Brain pericyte (primary cell): ENCODE results near the gene PRSS57.
"Not testable (repeated sequence)": the region's sequence is repeated elsewhere in the genome, so short reads cannot be mapped to it uniquely, and the experiment has no call there.

Experiments used
- DNase-seq: peaks from one replicate; pipeline ENCODE4 v3.0.0-alpha.2; 2012; ENCODE audit warnings: low read depth, low spot score

The PRSS57 gene

DNA sequence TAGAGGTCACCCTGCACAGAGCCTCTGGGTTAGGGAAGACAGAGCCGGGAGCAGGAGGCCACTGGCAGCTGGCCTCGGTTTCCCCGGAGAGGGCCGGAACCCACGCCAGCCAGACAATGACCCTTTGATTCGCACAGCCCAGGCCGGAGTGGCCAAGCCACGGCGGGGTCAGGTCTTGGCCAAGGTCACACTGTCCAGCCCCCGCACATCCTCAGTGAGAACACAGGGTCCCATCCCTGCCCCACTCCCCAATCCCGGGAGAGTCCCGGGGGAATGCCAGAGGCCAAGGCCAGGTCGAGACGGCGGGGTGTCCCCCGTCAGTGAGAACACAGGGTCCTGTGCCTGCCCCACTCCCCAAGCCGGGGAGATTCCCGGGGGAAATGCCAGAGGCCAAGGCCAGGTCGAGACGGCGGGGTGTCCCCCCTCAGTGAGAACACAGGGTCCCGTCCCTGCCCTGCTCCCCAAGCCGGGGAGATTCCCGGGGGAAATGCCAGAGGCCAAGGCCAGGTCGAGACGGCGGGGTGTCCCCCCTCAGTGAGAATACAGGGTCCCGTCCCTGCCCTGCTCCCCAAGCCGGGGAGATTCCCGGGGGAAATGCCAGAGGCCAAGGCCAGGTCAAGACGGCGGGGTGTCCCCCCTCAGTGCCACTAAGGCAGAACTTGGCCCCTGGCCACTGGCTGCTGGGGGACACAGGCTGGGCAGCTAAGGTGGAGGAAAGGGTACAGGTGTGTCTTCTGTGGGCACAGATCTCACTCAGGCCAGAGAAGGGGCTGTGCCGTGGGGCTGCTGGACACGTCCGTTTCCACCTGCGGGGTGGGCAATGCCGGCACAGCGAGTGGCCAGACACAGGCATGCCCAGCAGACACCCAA, 20.7 kb downstream of the PRSS57 start:
- no peak for DNase-seq

DNA sequence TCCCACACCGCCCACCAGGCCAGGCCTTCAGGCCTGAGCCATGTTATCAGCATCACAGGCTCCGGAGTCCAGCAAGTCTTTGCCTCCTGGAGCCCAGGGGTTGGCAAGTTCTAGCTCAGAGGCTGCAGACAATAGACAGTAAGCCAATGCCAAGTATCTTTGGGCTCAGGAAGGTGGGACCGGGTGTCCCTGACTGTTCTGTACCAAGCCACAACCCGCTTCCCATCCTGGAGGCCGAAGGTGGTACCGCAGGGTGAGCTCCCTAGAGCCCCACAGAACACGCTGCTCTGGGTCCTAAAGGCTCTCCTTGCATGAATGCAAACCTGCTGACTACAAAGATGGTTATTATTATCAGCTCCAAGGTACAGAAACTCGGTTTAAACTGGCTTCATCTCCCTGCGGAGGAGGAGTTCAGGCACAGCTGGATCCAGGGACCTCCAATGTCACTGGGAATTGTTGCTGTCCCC, 24.6 kb downstream of the PRSS57 start:
- no peak for DNase-seq

DNA sequence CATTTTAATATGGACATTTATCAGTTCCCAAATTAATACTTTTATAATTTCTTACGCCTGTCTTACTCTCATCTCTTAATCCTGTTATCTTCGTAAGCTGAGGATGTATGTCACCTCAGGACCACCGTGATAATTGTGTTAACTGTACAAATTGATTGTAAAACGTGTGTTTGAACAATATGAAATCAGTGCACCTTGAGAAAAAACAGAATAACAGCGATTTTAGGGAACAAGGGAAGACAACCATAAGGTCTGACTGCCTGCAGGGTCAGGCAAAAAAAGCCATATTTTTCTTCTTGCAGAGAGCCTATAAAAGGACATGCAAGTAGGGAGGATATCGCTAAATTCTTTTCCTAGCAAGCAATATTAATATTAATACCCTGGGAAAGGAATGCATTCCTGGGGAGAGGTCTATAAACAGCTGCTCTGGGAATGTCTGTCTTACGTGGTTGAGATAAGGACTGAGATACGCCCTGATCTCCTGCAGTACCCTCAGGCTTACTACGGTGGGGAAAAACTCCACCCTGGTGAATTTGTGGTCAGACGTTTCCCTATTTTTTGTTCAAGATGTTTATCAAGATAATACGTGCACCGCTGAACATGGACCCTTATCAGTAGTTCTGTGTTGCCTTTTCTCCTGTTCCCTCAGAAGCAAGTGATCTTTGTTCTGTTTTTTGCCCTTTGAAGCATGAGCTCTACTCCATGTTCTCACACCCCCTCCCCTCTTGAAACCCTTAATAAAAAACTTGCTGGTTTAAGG, 26.4 kb downstream of the PRSS57 start:
- not testable (repeated sequence) for DNase-seq

DNA sequence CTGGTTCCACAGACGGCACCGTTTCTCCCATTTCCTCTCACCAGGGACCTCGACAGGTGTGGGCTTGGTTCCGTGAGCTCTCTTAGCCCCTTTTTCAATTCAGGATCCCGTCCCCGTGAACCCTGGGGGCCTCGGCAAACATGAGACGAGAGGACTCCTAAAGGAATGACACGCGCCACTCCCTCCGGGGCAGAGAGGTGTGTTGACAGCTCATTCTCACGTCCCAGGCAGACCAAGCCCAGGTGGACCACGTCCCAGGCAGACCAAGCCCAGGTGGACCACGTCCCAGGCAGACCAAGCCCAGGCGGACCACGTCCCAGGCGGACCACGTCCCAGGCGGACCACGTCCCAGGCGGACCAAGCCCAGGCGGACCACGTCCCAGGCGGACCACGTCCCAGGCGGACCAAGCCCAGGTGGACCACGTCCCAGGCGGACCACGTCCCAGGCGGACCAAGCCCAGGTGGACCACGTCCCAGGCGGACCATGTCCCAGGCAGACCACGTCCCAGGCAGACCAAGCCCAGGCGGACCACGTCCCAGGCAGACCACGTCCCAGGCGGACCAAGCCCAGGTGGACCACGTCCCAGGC, 28.2 kb downstream of the PRSS57 start:
- DNase-seq = not testable (repeated sequence)

DNA sequence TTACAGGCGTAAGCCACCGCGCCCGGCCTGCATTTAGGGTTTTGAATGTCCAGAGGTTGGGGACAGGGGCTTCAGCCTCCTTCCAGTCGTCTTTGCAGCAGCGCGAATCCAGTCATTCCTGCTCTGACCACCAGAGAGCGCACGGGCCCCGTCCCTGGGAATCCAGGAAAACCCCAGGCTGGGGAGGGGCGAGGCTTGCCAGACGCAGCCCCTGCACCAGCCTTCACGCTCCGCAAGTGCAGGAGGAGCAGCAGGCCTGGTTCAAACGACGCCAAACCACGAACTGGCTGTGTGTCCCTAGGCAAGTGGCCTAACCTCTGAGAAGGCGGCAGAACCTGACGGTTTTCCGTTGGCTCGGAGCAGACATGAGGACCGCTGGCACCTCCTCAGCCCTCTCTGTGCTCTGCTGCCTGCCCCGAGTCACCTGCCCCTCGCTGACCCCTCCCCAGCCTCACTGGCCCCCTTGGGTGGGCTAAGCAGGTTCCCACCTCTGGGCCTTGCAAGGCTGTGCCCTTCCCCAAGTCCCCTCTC, 30.3 kb downstream of the PRSS57 start:
- no peak for DNase-seq

DNA sequence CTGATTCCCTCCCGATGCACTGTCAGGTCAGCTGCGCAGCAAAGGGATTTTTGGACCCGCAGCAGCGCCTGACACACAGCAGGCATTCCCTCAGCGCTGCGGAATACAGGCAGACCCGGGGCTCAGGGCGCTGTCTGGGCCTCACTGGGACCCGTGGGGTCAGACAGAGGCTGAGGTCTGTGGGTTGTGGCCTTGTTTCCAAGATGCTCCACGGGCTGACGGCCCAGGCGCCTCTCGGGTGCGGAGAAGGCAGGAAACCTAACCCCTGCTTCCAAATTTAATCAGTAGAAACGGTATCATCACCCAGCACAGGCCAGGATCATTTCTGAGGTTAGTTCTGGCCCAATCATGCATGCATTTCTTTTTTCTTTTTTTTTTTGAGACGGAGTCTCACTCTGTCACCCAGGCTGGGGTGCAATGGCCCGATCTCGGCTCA, 31.6 kb downstream of the PRSS57 start:
- no peak for DNase-seq

DNA sequence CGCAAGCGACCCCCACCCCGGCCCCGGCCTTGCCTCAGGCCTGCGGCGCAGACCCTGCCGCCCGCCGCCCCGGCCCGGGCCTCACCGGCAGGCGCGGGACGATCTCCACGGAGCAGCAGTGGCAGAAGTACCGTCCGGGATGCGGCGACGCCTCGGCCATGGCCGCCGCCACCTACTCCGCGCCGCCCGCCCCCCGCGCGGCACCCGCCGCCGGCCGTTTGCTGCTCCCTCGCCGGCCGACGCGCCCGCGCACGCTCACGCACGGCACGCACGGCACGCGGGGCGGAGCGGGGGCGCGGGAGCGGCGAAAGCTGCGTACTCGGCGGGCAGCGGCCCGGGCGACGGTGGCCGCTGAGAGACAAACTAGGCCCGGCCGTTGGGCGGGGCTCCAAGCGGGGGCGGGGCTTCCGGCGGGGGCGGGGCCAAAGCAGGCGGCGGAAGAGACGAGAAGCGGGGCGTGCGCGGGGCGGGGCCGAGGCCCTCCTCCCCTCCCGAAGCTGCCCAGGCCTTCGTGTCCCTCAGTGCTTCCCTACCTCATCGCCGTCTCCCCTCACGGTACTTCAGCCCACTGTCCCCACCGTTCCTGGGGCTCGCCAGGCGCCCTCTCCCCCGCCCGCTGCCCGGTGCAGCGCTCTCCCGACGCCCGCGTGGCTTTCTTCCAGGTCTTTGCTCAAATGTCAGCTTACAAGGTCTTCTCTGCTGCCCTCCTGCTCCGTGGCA, 32.1 kb downstream of the PRSS57 start, which contains the start of gene RNF126:
TSS of gene RNF126 (minus strand) at position 253 of the 720 bp plus-strand sequence. CDS start at position 160, 93 bp downstream.
- DNase-seq = no peak

DNA sequence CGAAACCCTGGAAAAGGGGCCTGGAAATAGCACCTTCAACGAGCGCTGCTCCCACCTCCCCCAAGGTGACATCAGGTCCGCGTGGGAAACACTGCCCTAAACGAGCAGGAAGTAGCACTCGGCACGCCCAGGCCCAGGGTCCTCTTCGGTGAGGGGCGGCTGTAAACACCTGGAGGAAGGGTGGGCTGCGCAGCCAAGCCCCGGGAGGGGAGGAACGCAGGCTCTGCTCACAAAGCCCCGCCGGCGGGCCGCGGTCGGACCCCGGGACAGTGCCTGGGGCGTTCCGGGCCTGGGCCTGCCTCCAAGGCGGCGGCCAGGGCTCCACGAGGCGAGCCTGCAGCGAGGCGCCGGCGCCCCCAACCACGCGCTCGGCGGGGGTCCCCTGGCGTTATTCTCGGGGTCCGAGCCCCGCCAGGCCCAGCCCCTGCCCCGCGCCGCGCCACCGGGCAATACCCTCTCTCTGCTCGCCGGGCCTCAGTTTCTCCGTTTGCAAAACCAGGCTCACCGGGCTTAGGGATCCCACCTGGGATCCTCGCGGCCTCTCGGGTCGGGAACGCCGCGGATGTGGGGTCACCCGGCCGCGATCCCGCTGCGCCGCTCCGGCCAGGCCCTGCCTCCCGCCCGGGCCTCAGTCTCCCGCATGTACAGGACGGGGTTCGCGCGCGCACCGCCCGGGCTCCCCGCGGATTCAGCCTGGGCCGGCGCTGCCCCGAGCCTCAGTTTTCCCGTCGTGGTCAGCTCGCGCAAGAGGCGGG, 32.9 kb downstream of the PRSS57 start:
- no peak for DNase-seq

DNA sequence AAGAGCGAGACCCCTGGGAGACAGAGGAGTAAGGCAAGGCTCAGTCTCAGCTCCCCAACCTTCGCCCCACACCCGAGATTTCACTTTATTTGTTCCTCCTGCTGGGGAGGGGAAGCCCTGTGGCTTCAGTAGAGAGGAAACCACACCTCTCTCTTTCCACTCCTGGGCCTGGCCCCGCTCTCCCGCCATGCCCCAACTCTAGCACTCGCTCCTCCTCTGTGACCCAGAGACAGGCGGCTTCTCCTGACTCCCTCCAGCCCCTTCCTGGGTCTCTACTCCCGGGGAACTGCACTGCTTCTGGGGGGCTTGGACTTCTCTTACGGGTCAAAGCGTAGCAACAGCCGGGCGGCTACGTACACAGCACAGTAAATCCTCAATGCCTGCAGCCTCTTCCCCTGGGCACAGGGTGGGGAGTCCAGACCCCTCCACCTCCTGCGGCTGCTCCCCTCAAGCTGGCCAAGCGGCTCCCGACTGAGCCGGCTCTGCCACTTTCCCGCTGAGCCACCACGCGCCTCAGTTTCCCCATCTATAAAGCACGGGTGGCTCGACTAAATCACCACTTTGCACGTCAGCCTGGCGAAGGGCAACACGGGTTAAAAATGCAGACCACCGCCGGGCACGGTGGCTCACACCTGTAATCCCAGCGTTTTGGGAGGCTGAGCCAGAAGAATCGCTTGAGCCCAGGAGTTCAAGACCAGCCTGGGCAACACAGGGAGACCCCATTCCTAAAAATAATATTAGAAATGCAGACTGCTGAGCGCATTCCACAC, 33.6 kb downstream of the PRSS57 start:
- DNase-seq = no peak

DNA sequence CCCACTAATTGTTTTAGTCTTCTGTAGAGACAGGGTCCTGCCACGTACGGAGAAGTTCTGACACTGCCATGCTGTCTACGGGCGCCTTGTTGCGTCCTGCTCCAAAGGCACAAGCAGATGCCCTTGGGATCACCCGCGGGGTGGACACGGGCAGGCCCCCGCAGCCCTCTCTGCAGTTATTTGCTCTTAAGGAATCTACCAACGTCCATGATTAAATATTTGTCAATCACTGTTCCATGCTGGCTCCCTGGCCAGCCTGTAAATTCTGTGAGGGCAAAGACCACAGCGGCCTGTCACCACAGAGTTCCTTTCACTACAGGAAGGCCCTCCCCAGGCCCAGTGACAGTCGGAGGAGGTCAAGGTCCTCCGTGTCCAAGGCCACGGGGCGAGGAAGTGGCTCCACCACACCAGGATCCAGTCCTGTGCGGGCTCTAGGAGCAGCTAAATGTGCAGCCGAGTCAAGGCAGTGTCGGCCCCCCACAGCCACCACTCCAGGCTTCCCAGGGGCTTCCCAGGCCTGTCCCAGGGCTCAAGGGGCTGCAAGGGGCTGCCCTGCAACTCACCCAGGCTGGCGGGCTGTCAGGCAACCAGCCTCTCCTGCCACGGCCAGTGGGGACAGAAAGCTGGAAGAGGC, 34.3 kb downstream of the PRSS57 start:
- DNase-seq = no peak

DNA sequence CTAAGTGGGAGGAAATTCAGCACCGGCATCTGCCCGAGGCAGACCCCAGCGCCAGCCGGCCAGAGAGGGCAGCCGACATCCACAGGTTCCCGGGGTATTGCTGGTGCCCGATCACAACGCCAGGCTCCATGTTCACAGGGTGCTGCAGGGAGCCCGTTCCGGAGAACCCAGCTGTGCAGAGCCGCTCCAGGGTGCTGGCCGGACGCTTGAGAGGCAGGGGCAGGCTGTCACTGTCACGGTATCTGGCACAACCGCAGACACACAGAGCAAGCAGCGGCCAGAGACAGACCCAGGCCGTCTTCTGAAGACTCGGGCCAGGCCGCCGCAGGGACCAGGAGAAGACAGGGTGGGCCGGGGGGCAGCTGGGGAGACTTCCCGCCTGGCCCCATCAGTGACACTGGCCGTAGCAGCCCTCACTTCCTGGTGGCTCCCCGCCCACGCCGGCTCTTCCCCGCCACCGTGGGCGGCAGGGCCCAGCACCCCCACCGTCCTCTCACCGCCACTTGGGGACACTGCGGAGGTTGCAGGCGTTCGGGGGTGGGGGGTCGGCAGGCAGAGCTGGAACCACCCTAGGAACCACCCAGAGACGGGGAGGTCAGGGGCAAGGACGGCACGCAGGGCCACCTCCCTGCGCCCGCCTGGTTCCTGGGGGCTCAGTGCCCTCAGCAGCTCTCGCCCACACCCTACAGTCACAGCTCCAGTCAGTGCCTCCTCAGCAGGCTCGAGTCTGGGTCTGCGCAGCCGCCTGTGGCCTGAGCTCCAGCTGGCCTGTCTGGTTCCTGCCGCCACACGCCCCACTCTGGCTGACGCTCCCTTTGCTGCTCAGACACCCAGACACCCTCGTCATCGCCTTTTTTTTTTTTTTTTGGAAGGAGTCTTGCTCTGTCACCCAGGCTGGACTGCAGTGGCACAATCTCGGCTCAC, 36.1 kb downstream of the PRSS57 start:
- no peak for DNase-seq

DNA sequence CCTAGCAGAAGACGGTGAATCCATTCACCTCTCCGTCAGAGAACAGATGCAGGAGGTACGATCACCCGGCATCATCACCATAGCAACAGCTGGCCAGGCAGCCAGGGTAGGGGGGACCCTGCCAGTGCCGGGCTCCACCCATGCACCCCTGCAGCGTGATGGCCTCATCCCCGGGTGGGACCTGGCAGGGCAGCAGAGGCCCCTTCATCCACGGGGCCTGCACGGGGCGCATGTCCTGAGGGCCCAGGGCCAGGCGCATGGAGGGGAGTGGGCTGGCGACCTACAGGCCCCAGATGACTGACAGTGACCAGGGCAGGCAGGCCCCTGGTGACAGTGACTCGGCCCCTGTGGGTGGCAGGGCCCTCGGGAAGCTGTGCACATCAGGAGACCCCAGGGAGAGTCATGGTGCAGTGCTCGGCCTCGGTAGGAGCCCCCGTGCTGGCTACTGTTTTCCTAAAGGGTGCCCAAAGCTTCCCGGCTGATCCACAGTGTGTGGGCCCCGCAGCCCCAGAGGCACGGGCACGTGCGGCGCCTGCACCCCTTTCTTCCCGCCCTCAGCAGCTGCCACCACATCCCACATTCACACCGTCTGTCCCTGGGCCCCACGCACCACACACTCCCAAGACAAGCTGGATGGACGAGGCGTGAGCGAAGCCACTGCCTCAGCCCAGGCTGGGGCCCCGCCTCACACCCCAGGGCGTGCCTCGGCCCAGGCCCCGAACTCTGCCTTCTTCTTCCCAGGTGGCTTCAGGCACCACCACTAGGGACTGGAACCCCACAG, 37.0 kb downstream of the PRSS57 start:
- DNase-seq = no peak

DNA sequence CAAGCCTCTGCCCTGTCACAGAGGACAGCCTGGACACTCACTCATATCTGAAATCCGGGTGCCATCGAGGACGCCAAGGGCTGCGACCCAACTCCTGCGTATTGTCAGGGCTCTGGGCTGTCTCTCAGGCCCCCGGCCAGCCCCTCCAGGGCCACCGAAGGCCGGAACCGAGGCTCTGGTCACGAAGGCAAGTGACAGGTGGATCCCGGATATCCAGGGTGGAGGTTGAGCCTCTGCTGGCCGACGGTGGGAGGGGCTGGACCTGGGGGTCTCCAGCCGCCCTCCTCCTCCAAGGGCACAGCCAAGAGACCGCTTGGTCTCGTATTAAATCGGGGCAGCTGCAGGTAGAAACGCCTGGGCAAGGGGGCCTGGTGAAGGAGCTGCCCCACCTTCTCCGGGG, 37.6 kb downstream of the PRSS57 start:
- no peak for DNase-seq

DNA sequence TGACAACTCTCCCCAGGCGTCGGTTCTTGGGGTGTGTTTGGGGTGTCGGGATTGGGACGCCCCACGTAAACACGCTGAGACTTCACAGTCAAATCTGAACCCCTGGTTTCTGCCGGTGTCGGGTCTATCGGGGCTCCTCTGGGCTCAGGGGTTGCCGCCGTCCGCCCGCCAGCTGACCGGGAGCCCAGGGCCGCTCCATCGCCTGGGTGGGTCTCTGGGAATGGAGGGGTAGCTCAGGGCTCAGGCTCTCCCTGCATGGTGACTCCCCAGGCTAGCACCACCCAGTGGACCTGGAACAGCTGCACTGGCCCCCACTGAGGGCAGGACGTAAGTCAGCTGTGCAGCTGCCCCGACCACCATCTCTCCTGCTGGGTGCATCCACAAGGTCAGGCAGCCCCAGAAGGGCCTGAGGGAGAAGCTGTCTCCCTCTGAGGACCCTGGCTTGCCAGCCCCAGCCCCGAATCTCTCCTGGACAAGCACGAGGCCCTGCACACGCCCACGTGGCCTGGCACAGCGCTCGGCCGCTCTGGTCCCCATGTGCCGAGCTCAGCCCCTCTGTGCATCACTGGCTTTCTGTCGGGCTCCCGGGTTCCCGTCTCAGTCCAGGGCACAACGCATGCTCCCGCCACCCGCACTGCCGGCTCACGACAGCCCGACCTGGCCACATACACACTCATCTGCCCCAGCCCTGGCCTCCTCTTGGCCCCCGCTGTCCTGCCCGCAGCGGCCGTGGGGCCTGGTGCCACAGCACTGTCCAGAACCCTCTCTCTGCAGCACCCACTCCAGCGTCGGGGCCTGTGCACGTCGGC, 38.3 kb downstream of the PRSS57 start:
- DNase-seq = no peak

DNA sequence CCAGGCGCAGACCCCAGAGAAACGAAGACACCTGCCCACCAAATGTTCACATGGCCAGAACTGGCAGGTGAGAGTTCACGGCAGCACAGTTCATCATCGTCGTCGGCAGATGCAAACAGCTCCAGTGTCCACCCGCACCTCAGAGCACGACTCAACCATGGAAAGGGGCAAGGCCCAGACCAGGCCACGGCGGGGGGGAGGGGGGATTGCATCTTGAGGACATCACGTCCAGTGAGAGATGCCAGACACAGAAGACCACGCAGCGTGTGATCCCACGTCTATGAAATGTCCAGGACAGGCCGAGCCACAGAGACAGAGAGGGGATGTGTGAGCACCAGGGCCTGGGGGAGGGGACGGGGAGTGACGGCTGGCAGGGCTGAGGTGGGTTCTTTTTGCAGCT, 39.6 kb downstream of the PRSS57 start:
- no peak for DNase-seq

DNA sequence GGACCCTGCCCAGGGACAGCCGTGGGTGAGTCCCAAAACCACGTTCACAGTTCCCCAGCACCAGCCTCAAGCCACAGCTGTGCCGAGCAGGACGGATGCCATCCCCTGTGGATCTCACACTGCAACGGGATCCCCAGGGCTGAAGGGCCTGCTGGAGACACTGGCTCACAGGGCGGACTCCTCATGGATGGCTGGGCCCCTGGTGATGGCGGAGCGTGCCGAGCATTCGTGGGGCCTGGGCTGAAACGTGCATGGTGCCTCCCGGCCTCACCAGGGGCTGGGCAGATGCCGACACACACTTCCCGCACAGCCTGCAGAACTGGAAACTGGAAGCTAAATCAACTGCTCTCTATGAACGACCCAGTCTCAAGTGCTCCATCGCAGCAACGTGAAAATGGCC, 41.8 kb downstream of the PRSS57 start:
- DNase-seq = no peak
